CD4-positive, alpha-beta T cell treated with Interleukin-4 for 4 hours (primary cell): ENCODE data around the gene RAE1.

Experiments used
- DNase-seq: peaks from one replicate; pipeline ENCODE4 v3.0.0-alpha.2; 2020

The RAE1 gene

GRCh38 chr20:57374343-57374930, 23.4 kb downstream of the RAE1 start:
- no peak for DNase-seq

GRCh38 chr20:57374931-57375651, 24.0 kb downstream of the RAE1 start:
- DNase-seq = no peak

GRCh38 chr20:57375652-57376230, 24.7 kb downstream of the RAE1 start:
- DNase-seq = no peak

GRCh38 chr20:57377350-57377749, 26.3 kb downstream of the RAE1 start:
- DNase-seq = no peak

GRCh38 chr20:57378107-57378506, 27.1 kb downstream of the RAE1 start:
- DNase-seq = no peak

GRCh38 chr20:57378646-57379262, 27.7 kb downstream of the RAE1 start:
- DNase-seq = no peak

GRCh38 chr20:57379263-57379647, 28.2 kb downstream of the RAE1 start:
- DNase-seq = no peak

- DNase-seq = no peak
These were observed 29.2 kb downstream of the RAE1 start for GRCh38 chr20:57380081-57380750.

GRCh38 chr20:57381596-57382503, 30.8 kb downstream of the RAE1 start:
- peak; percentile 80 for DNase-seq

GRCh38 chr20:57382516-57382915, 31.5 kb downstream of the RAE1 start:
- no peak for DNase-seq

GRCh38 chr20:57383447-57384347, 32.6 kb downstream of the RAE1 start:
- no peak for DNase-seq

- DNase-seq = no peak
These were observed 33.4 kb downstream of the RAE1 start for GRCh38 chr20:57384486-57384885.

- no peak for DNase-seq
These were observed 34.1 kb downstream of the RAE1 start for GRCh38 chr20:57384953-57385761.

GRCh38 chr20:57385940-57386339, 34.9 kb downstream of the RAE1 start:
- no peak for DNase-seq

- no peak for DNase-seq
These were observed 35.7 kb downstream of the RAE1 start for GRCh38 chr20:57386762-57387161.

- no peak for DNase-seq
These were observed 36.4 kb downstream of the RAE1 start for GRCh38 chr20:57387463-57387862.

GRCh38 chr20:57387945-57388371, 36.9 kb downstream of the RAE1 start:
- DNase-seq = no peak

GRCh38 chr20:57388953-57389694, 38.1 kb downstream of the RAE1 start:
- DNase-seq = peak; percentile 44
